ENCODE results near the gene GALNT18. TPM values are rescaled to one million over a fixed set of nuclear protein-coding genes. Genes with fewer than 3 reads are reported as not detected.

The GALNT18 gene
- total and polyA plus RNA-seq, 7 donors = 4.6 to 32.4 (median 8.3) TPM

GRCh38 chr11:11349106-11349825 lies 272.5 kb downstream of the GALNT18 start:
- Histone ChIP-seq H3K36me3 (ENCODE audit: insufficient read depth in 1 of 2, low read depth in 1 of 2) (no peaks in the 10 kb centered on the region), H3K4me3 (no peak overlapping the region), H3K9me3 (no peaks in the 10 kb centered on the region), H3K27ac (no peak overlapping the region), H3K4me1 (peaks cover 5% of the 10 kb centered on the region), H3K27me3 (ENCODE audit: insufficient read depth in 3 of 3, low read length in 2 of 3) (no peaks in the 10 kb centered on the region)
- WGBS, 3 donors = 68 to 70% (median 68%) methylated on average over 12 of the region's 12 CpGs
- DNase-seq = no peak
- no peak for ATAC-seq
- no peak for TF ChIP-seq CTCF (IDR thresholded peaks at IDR 0.05)
- intact Hi-C loops (cut with DNase I) = no loop called here

- ATAC-seq (no peak), DNase-seq (no peak)
- Histone ChIP-seq H3K27me3 (ENCODE audit: insufficient read depth in 3 of 3, low read length in 2 of 3) (no peaks in the 10 kb centered on the region), H3K36me3 (ENCODE audit: insufficient read depth in 1 of 2, low read depth in 1 of 2) (no peaks in the 10 kb centered on the region), H3K27ac (no peak overlapping the region), H3K9me3 (no peaks in the 10 kb centered on the region), H3K4me3 (no peak overlapping the region), H3K4me1 (peaks cover 5% of the 10 kb centered on the region)
- TF ChIP-seq CTCF (IDR thresholded peaks at IDR 0.05) = no peak
- WGBS, 3 donors = 83 to 96% (median 93%) methylated on average over 5 of the region's 5 CpGs
- intact Hi-C loops (cut with DNase I) = no loop called here
Measured at GRCh38 chr11:11348303-11348702, 273.5 kb downstream of the GALNT18 start.

- WGBS, 3 donors = 38 to 53% (median 48%) methylated on average over 7 of the region's 7 CpGs
- TF ChIP-seq CTCF (IDR thresholded peaks at IDR 0.05) = no peak
- Histone ChIP-seq H3K36me3 (ENCODE audit: insufficient read depth in 1 of 2, low read depth in 1 of 2) (no peaks in the 10 kb centered on the region), H3K27me3 (ENCODE audit: insufficient read depth in 3 of 3, low read length in 2 of 3) (no peaks in the 10 kb centered on the region), H3K9me3 (no peaks in the 10 kb centered on the region), H3K4me3 (no peak overlapping the region), H3K27ac (no peak overlapping the region), H3K4me1 (peaks cover 5% of the 10 kb centered on the region)
- DNase-seq = peak in 1 of 2 donors; percentile 30
- intact Hi-C loops (cut with DNase I) = no loop called here
- ATAC-seq = no peak
Measured at GRCh38 chr11:11347592-11347991, 274.2 kb downstream of the GALNT18 start.

- Histone ChIP-seq H3K4me3 (no peak overlapping the region), H3K27ac (no peak overlapping the region), H3K4me1 (peaks cover 5% of the 10 kb centered on the region), H3K9me3 (no peaks in the 10 kb centered on the region), H3K27me3 (ENCODE audit: insufficient read depth in 3 of 3, low read length in 2 of 3) (no peaks in the 10 kb centered on the region), H3K36me3 (ENCODE audit: insufficient read depth in 1 of 2, low read depth in 1 of 2) (no peaks in the 10 kb centered on the region)
- DNase-seq = no peak
- no peak for TF ChIP-seq CTCF (IDR thresholded peaks at IDR 0.05)
- WGBS, 3 donors = 95% methylated on average over 4 of the region's 4 CpGs
- no peak for ATAC-seq
- intact Hi-C loops (cut with DNase I) = no loop called here
Measured at GRCh38 chr11:11346303-11346702, 275.5 kb downstream of the GALNT18 start.

GRCh38 chr11:11345099-11345498 lies 276.7 kb downstream of the GALNT18 start:
- ATAC-seq = peak in 3 of 4 donors; percentile 40 to 66 (median 48)
- intact Hi-C loops (cut with DNase I) = no loop called here
- 89 to 94% (median 93%) methylated on average over 1 of the region's 1 CpG for WGBS, 3 donors
- Histone ChIP-seq H3K36me3 (ENCODE audit: insufficient read depth in 1 of 2, low read depth in 1 of 2) (no peaks in the 10 kb centered on the region), H3K9me3 (no peaks in the 10 kb centered on the region), H3K4me3 (no peak overlapping the region), H3K4me1 (peaks cover 5% of the 10 kb centered on the region), H3K27me3 (ENCODE audit: insufficient read depth in 3 of 3, low read length in 2 of 3) (no peaks in the 10 kb centered on the region), H3K27ac (no peak overlapping the region)
- TF ChIP-seq CTCF (IDR thresholded peaks at IDR 0.05) = no peak
- no peak for DNase-seq
